ENCODE data around the gene EHBP1L1. TPM values are rescaled to one million over a fixed set of nuclear protein-coding genes. Genes with fewer than 3 reads are reported as not detected.

The EHBP1L1 gene
- total RNA-seq, 1 donor from 2014 or later = 81.6 TPM

GRCh38 chr11:65613091-65613928 lies 37.5 kb downstream of the EHBP1L1 start:
- intact Hi-C loops (cut with micrococcal nuclease) = loop anchor here (10.0 kb wide), 1 partner anchor 349 kb away; the partner anchor contains the start of gene POLA2

GRCh38 chr11:65615229-65615949 lies 39.5 kb downstream of the EHBP1L1 start, which contains the start of gene PCNX3:
PCNX3 (plus strand) TSS chr11:65615776; CDS start chr11:65616312, 536 bp downstream.
- intact Hi-C loops (cut with micrococcal nuclease) = loop anchor here (1.0 to 10.0 kb wide), 10 partner anchors 23 to 867 kb away; partner anchors contain the start of genes BANF1, C11orf68, DPP3 and DRAP1

- intact Hi-C loops (cut with micrococcal nuclease) = loop anchor here (1.0 to 10.0 kb wide), 10 partner anchors 22 to 866 kb away; partner anchors contain the start of genes BANF1, C11orf68, DPP3 and DRAP1
These were observed 40.2 kb downstream of the EHBP1L1 start for GRCh38 chr11:65615950-65616574.

- intact Hi-C loops (cut with micrococcal nuclease) = loop anchor here (5.0 to 10.0 kb wide), 2 partner anchors 352 to 866 kb away; partner anchors contain the start of genes DPP3 and POLA2
These were observed 40.7 kb downstream of the EHBP1L1 start for GRCh38 chr11:65616575-65617001.

- intact Hi-C loops (cut with micrococcal nuclease) = loop anchor here (5.0 to 10.0 kb wide), 2 partner anchors 352 to 865 kb away; partner anchors contain the start of genes DPP3 and POLA2
These were observed 41.4 kb downstream of the EHBP1L1 start for GRCh38 chr11:65617136-65617850.

GRCh38 chr11:65617990-65618751 lies 42.3 kb downstream of the EHBP1L1 start:
- intact Hi-C loops (cut with micrococcal nuclease) = loop anchor here (5.0 to 10.0 kb wide), 2 partner anchors 353 to 864 kb away; partner anchors contain the start of genes DPP3 and POLA2

GRCh38 chr11:65618763-65619162 lies 42.9 kb downstream of the EHBP1L1 start:
- intact Hi-C loops (cut with micrococcal nuclease) = loop anchor here (5.0 to 10.0 kb wide), 2 partner anchors 354 to 864 kb away; partner anchors contain the start of genes DPP3 and POLA2

GRCh38 chr11:65619281-65619928 lies 43.6 kb downstream of the EHBP1L1 start:
- intact Hi-C loops (cut with micrococcal nuclease) = loop anchor here (5.0 to 10.0 kb wide), 2 partner anchors 355 to 863 kb away; partner anchors contain the start of genes DPP3 and POLA2

- intact Hi-C loops (cut with micrococcal nuclease) = no loop called here
These were observed 44.8 kb downstream of the EHBP1L1 start for GRCh38 chr11:65620666-65621065.

- intact Hi-C loops (cut with micrococcal nuclease) = no loop called here
These were observed 45.6 kb downstream of the EHBP1L1 start for GRCh38 chr11:65621460-65621859.

GRCh38 chr11:65622011-65622410 lies 46.2 kb downstream of the EHBP1L1 start:
- intact Hi-C loops (cut with micrococcal nuclease) = no loop called here

GRCh38 chr11:65623177-65623576 lies 47.3 kb downstream of the EHBP1L1 start:
- intact Hi-C loops (cut with micrococcal nuclease) = no loop called here

GRCh38 chr11:65623852-65624616 lies 48.2 kb downstream of the EHBP1L1 start:
- intact Hi-C loops (cut with micrococcal nuclease) = no loop called here

GRCh38 chr11:65624931-65625627 lies 49.2 kb downstream of the EHBP1L1 start:
- intact Hi-C loops (cut with micrococcal nuclease) = no loop called here

- intact Hi-C loops (cut with micrococcal nuclease) = no loop called here
These were observed 49.9 kb downstream of the EHBP1L1 start for GRCh38 chr11:65625628-65626342.

GRCh38 chr11:65627202-65627601 lies 51.3 kb downstream of the EHBP1L1 start:
- intact Hi-C loops (cut with micrococcal nuclease) = no loop called here

GRCh38 chr11:65629579-65629978 lies 53.7 kb downstream of the EHBP1L1 start:
- intact Hi-C loops (cut with micrococcal nuclease) = no loop called here
